HG02852 (cell line): ENCODE measurements around the gene TNNI3K.

Experiments
- ATAC-seq: cut with Tn5 transposase; IDR thresholded peaks from one replicate; pipeline ENCODE4 v1.9.1; 2021; ENCODE audit warnings: mild to moderate bottlenecking, moderate library complexity; ENCODE audit not compliant: unreplicated experiment

Gene TNNI3K

GRCh38 chr1:74375376-74375775 lies 140.2 kb downstream of the TNNI3K start:
- no peak for ATAC-seq

DNA sequence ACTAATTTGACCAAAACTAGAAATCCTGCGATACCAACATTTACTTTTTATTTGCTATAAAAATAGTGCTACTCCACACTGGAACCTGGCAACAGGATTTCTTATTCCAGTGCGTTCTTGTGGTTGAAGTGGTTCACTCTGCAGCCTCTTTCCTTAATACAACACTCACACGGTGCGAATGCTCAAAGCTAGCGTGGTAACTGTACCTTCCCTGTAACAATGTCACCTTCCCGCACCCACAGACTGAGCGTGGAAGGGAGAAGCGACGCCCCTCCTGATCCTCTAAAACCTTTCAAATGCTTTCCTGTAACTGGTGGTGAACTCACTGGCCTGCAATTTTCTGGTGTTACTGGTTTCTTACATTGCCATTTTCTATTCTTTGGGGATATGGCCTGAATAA lies 145.1 kb downstream of the TNNI3K start:
- no peak for ATAC-seq

DNA sequence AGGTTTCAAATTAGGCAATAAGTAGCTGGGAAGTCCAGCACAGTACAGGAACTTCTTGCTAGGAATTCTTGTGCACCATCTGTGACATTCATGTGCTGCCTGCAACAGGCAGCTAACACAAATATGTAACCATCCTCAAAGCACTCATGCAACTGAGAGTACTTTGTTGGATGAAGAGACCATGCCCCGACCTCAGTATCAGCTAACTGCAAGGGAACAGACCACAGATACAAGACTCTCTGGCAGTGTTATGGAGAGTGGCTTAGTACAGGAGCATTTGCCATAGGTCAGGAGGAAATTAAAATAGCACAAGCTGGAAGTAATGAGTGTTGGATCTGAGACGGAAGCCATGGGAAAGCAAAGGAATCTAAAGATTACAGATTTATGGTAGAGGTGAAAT lies 153.7 kb downstream of the TNNI3K start:
- ATAC-seq = no peak

DNA sequence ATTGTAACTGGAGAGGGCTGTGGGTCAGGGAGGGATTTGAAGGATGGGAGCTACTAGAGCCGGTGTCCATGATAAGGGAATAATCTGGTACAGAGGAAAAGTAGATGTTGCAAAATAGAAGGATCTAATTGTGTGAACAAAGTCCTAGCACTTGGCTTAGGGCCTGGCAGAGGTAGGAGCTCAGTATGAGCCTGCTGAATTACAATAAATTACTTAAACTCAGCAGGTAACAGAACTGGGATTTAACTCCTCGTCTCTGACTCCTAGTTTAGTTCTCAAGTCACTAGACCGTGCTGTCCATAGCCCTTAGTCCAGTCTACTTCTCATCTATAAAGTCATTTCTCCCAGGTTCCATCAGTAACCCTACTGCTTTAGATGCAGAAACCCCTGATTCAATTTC lies 157.0 kb downstream of the TNNI3K start:
- ATAC-seq = no peak

DNA sequence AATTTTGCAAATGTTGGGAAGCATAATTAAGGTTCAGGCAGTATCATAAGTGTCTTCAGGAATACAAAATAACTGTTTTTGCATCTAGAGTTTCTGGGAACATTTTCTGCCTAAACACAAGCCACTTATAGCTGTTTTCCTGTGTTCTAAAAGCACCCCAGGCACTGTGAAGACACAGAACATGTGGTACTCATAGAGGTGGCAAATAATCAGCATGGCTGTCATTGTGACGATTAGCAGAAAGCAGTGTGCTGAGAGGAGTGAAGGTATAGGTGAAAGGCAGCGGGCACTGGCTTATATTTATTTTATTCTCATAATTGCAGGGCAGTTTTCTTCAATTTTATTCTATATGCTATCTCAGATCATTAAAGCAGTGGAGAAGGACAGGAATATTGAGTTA lies 157.7 kb downstream of the TNNI3K start:
- ATAC-seq = no peak

GRCh38 chr1:74395571-74395970 lies 160.4 kb downstream of the TNNI3K start:
- no peak for ATAC-seq

DNA sequence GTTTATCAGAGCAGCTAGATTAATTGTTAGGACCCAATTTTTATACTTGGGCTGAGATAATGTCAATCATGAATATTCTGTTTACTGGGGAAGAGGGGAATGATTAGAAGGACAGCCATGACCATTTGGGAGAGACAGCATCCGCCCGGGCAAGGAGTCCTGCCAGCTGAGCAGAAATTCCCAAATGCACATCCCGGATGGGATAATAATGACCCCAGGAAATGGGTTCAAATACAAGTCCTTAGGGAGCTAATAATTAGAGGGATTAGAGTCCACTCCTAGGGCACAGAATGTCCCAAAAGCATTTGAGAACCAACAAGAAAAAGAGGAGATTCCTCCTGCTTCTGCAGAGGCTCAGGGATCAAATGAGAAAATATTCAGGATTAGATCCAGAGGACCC lies 161.3 kb downstream of the TNNI3K start:
- ATAC-seq = no peak

- ATAC-seq = peak; percentile 67
Measured at GRCh38 chr1:74396933-74397332, 161.7 kb downstream of the TNNI3K start.

DNA sequence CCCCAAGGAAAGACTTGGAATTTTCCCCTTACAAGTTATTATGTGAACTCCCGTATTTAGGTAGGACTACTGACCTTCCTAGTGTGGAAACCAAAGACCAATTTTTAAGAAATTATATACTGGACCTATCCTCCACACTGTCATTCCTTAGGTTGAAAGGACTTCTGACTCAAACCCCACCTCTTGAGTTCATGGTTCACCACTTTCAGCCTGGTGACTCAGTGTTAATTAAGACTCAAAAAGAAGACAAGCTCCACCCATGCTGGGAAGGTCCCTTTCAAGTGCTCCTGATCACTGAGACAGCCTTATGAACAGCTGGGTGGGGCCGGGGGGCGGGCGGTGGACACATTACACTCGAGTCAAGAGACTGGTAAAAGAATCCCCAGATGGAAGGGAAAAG lies 164.1 kb downstream of the TNNI3K start:
- peak; percentile 81 for ATAC-seq

- no peak for ATAC-seq
Measured at GRCh38 chr1:74402873-74403272, 167.7 kb downstream of the TNNI3K start.

- no peak for ATAC-seq
Measured at GRCh38 chr1:74403606-74404005, 168.4 kb downstream of the TNNI3K start.

DNA sequence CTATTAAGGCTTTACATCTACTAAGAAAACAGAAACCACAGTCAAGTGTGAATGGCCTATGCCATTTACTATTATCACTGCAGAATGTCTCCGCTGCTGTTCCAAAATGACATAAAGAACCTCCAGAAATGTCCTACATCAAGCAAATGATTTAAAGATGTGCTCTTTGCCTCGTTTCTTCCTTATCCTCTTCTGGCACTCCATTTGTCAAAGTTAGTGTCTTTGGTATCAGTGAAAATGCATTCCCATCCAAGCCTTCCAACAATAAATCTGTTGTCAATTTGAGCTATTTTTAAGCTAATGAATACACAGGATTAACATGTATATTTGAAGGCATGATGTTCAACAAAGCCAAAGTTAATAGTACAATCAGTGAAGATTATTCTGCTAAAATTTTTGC lies 171.6 kb downstream of the TNNI3K start:
- ATAC-seq = no peak

GRCh38 chr1:74407902-74408301 lies 172.7 kb downstream of the TNNI3K start:
- no peak for ATAC-seq

DNA sequence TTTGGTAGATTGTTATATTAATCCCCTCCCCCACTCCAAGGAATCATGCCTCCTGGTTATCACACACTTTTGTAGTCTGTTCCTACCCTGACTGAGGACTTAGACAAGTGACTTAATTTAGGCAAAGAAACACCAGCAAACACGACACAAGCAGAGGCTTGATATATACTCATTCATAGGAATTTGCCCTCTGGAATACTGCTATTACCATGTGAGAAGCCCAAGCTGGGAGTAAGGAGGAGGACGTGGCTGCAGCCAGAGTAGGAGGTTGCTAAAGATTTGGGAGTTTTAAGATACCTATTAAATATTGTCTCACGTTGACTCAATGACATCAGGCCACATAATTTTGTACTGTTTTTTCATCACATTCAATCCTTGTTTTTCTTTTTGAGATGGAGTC lies 177.1 kb downstream of the TNNI3K start:
- no peak for ATAC-seq

DNA sequence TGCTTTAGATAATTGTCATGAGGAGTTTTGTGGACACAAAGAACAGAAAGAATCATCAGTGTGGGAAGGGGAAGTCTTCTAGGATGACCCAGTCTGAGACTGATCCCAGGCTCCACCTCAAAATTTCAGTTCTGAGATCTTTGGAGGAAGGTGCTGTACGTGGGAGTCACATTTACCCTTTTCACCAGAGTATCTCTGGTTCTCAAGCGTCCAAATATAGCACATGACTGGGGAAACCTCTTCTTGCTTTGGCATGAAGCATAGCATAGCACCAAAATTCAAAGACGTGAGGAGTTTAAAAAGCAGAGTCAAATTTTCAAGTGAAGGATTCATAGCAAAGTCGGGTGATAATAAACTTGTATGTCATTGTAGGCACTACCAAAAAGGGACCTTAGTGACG lies 180.7 kb downstream of the TNNI3K start:
- ATAC-seq = no peak

DNA sequence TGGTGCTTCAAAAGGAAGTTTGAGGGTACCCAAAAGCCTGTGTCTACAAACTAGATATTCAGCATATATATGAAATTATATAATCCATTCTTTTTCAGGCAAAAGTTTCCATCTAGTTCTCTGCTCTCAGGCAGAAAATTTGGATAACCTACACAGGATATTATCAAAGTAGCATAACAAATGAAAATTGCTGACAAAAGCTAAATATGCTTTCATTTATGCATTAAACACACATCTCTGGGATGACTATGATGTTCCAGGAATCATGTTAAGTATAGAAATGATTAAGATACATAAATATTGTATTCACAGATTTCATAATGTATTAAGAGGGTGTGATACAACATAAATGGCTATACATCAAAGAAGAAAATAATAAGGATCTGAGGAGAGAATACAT lies 184.4 kb downstream of the TNNI3K start:
- ATAC-seq = no peak

GRCh38 chr1:74420467-74420866 lies 185.3 kb downstream of the TNNI3K start:
- ATAC-seq = no peak

GRCh38 chr1:74422421-74423292 lies 187.5 kb downstream of the TNNI3K start:
- ATAC-seq = no peak

- ATAC-seq = no peak
Measured at GRCh38 chr1:74423471-74423870, 188.3 kb downstream of the TNNI3K start.

- no peak for ATAC-seq
Measured at GRCh38 chr1:74425676-74426075, 190.5 kb downstream of the TNNI3K start.

- ATAC-seq = no peak
Measured at GRCh38 chr1:74426208-74426937, 191.2 kb downstream of the TNNI3K start.

GRCh38 chr1:74427681-74428080 lies 192.5 kb downstream of the TNNI3K start:
- no peak for ATAC-seq
